ENCODE results near the gene GRID2.
A peak's percentile ranks its signal among the peaks of the same experiment; 100 is the strongest.

The GRID2 gene

GRCh38 chr4:92362028-92362427 lies 58.3 kb downstream of the GRID2 start:
- ATAC-seq, result no peak
- TF ChIP-seq POU6F1 (CRISPR knock-in tag; IDR thresholded peaks at IDR 0.05; ENCODE audit: borderline replicate concordance, low read depth) (no peak), GLIS3 (CRISPR knock-in tag; IDR thresholded peaks at IDR 0.05) (no peak), ZFP30 (CRISPR knock-in tag; IDR thresholded peaks at IDR 0.05) (no peak), TCF4 (CRISPR knock-in tag; IDR thresholded peaks at IDR 0.05; ENCODE audit: borderline replicate concordance) (no peak), PPARA (CRISPR knock-in tag; IDR thresholded peaks at IDR 0.05; ENCODE audit: borderline replicate concordance) (no peak), OSR1 (CRISPR knock-in tag; IDR thresholded peaks at IDR 0.05) (no peak), SNAI2 (CRISPR knock-in tag; IDR thresholded peaks at IDR 0.05) (no peak), RARB (CRISPR knock-in tag; IDR thresholded peaks at IDR 0.05) (no peak), ZNF70 (CRISPR knock-in tag; IDR thresholded peaks at IDR 0.05) (no peak), ARNTL (CRISPR knock-in tag; IDR thresholded peaks at IDR 0.05; ENCODE audit: borderline replicate concordance, low read depth) (no peak), TOX (CRISPR knock-in tag; IDR thresholded peaks at IDR 0.05; ENCODE audit: borderline replicate concordance) (no peak)

- TF ChIP-seq CREB5 (CRISPR knock-in tag; IDR thresholded peaks at IDR 0.05; ENCODE audit: low read depth) (no peak), ZNF565 (CRISPR knock-in tag; conservative IDR thresholded peaks at IDR 0.05; ENCODE audit: low read depth) (no peak), SNAI2 (CRISPR knock-in tag; IDR thresholded peaks at IDR 0.05) (no peak), TCF4 (CRISPR knock-in tag; IDR thresholded peaks at IDR 0.05; ENCODE audit: borderline replicate concordance) (no peak), ZNF70 (CRISPR knock-in tag; IDR thresholded peaks at IDR 0.05) (no peak), ZNF8 (CRISPR knock-in tag; IDR thresholded peaks at IDR 0.05) (no peak), ZFP3 (CRISPR knock-in tag; IDR thresholded peaks at IDR 0.05) (no peak), ZC3H10 (CRISPR knock-in tag; IDR thresholded peaks at IDR 0.05) (no peak), OSR1 (CRISPR knock-in tag; IDR thresholded peaks at IDR 0.05) (no peak), PATZ1 (CRISPR knock-in tag; IDR thresholded peaks at IDR 0.05; ENCODE audit: borderline replicate concordance) (no peak), BACH2 (CRISPR knock-in tag; IDR thresholded peaks at IDR 0.05; ENCODE audit: borderline replicate concordance) (no peak), CSDC2 (CRISPR knock-in tag; IDR thresholded peaks at IDR 0.05) (no peak), TSHZ2 (CRISPR knock-in tag; IDR thresholded peaks at IDR 0.05) (no peak), ESRRG (CRISPR knock-in tag; IDR thresholded peaks at IDR 0.05) (no peak), GLIS3 (CRISPR knock-in tag; IDR thresholded peaks at IDR 0.05) (no peak)
- ATAC-seq, result no peak
Observed at GRCh38 chr4:92368653-92369052, 64.9 kb downstream of the GRID2 start.

GRCh38 chr4:92381616-92382015 lies 77.8 kb downstream of the GRID2 start:
- TF ChIP-seq ZC3H10 (CRISPR knock-in tag; IDR thresholded peaks at IDR 0.05), result 0 out of 2 replicates have a peak, but pooled peaks have one; percentile 48
- TF ChIP-seq POU6F1 (CRISPR knock-in tag; IDR thresholded peaks at IDR 0.05; ENCODE audit: borderline replicate concordance, low read depth), result no peak; the same call in 1 of the 2 replicates
- 0 out of 2 replicates have a peak, but pooled peaks have one; percentile 17 for TF ChIP-seq RARB (CRISPR knock-in tag; IDR thresholded peaks at IDR 0.05)
- no peak for TF ChIP-seq CSDC2 (CRISPR knock-in tag; IDR thresholded peaks at IDR 0.05)
- TF ChIP-seq PATZ1 (CRISPR knock-in tag; IDR thresholded peaks at IDR 0.05; ENCODE audit: borderline replicate concordance), result 0 out of 2 replicates have a peak, but pooled peaks have one; percentile 33
- peak; percentile 90 for TF ChIP-seq TOX (CRISPR knock-in tag; IDR thresholded peaks at IDR 0.05; ENCODE audit: borderline replicate concordance)
- TF ChIP-seq TCF4 (CRISPR knock-in tag; IDR thresholded peaks at IDR 0.05; ENCODE audit: borderline replicate concordance), result no peak
- ATAC-seq, result peak; percentile 91

All from SK-N-SH treated with all-trans-retinoic acid at 6 μM for 48 hours (cell line).